GM12864 (cell line): Measurements from ENCODE around the gene NCBP1.

Experiments
- DNase-seq: peaks from one replicate; pipeline ENCODE4 v3.0.0-alpha.2; 2011; ENCODE audit warnings: low read depth
- H3K4me3 ChIP-seq: 2 replicates; pipeline ENCODE4 v1.5.1; 2011; ENCODE audit warnings: mild to moderate bottlenecking, low read depth, low read length, control low read depth
- TF ChIP-seq, protein P1 (sequence below): IDR thresholded peaks from 2 replicates; pipeline ENCODE4 v1.5.1; 2011; ENCODE audit warnings: low read depth, mild to moderate bottlenecking, moderate library complexity, low read length, control low read depth, inconsistent platforms; ENCODE audit errors: missing control alignments

Gene NCBP1

DNA sequence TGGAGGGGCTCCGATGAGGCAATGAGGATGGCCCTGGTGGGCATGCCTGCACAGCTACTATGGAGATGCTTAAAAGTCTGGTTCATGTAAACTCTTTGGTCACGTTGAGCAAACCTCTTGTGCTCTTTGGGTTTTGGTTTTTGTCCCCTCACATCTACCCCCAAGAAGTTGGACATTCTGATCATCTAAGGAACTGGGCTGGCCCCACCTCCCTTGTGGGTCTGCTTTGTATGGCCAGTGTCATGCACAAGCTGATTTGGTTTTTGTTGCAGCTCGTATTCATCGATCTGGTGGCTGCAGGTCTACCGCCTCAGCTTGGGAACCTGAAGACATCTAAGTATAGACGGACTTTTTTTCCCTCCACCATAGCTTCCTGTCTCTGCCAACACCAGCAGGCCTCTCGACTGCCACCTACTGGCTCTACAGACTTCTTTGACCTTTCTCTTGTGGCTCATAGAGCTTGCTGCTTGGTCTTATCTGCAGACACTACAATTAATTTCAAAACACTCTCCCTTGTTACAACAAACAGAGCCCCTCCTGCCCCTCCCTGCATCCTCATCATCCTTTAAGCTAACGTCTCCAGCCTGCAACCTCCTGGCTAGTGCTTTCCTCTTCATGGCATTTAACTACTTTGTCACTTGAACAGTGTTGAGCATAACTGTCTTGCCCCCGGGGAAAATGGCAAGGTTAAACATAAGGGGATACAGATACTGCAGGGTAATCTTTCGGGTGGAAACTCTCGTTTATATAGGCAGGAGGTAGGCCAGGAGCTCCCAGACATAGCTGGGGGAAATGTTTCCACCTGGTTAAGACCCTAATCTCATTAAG, 34.9 kb upstream of the NCBP1 start:
- no peak overlapping the region for H3K4me3 ChIP-seq
- DNase-seq, result peak; percentile 83
- TF ChIP-seq, protein P1, sequence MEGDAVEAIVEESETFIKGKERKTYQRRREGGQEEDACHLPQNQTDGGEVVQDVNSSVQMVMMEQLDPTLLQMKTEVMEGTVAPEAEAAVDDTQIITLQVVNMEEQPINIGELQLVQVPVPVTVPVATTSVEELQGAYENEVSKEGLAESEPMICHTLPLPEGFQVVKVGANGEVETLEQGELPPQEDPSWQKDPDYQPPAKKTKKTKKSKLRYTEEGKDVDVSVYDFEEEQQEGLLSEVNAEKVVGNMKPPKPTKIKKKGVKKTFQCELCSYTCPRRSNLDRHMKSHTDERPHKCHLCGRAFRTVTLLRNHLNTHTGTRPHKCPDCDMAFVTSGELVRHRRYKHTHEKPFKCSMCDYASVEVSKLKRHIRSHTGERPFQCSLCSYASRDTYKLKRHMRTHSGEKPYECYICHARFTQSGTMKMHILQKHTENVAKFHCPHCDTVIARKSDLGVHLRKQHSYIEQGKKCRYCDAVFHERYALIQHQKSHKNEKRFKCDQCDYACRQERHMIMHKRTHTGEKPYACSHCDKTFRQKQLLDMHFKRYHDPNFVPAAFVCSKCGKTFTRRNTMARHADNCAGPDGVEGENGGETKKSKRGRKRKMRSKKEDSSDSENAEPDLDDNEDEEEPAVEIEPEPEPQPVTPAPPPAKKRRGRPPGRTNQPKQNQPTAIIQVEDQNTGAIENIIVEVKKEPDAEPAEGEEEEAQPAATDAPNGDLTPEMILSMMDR, result peak; percentile 97

- no peak overlapping the region for H3K4me3 ChIP-seq
- TF ChIP-seq, protein P1, result no peak
- no peak for DNase-seq
These were observed 34.2 kb upstream of the NCBP1 start for GRCh38 chr9:97599314-97599846.

GRCh38 chr9:97600531-97601227, 32.9 kb upstream of the NCBP1 start:
- TF ChIP-seq, protein P1, result no peak
- DNase-seq, result no peak
- H3K4me3 ChIP-seq, result no peak overlapping the region

- TF ChIP-seq, protein P1, result no peak
- no peak for DNase-seq
These were observed 32.3 kb upstream of the NCBP1 start for GRCh38 chr9:97601228-97601898.

DNA sequence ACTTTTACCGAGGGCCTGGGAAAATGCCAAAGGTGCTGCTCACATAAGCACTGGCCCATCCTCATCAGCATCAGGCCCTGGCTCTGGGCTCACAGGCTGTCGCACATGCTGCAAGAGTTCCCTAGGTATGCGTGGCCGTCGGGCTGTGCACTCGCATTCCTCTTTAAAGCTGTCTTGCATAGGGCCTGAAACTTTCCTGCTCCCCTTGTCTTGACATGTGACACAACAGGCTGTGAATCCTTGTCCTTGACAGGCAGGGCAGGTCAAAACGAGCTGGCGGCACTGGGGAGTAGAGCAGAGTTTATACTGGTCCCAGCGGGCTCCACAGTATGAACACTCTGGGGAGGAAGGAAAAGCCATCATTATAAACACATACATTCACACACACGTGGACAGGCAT, 31.2 kb upstream of the NCBP1 start:
- TF ChIP-seq, protein P1, result no peak
- no peak overlapping the region for H3K4me3 ChIP-seq
- no peak for DNase-seq

More at GRCh38 chr9:97601228-97601898, 32.3 kb upstream of the NCBP1 start:
- H3K4me3 ChIP-seq, result no peak overlapping the region

- no peak overlapping the region for H3K4me3 ChIP-seq
- TF ChIP-seq, protein P1, result no peak
- DNase-seq, result no peak
These were observed 28.5 kb upstream of the NCBP1 start for GRCh38 chr9:97604901-97605645.
